GM12892 (cell line): ENCODE measurements around the gene GSG1. TPM values are rescaled to one million over a fixed set of nuclear protein-coding genes. Genes with fewer than 3 reads are reported as not detected.

ENCODE experiments used
- DNase-seq: peaks from one replicate; pipeline ENCODE4 v3.0.0; 2011; ENCODE audit not compliant: insufficient read length
- FAIRE-seq: peaks from 2 replicates; lab custom pipeline; 2011; peaks lifted over from hg19 to GRCh38; lab: Jason Lieb, UNC
- POLR2A ChIP-seq: IDR thresholded peaks from 2 replicates; pipeline ENCODE4 v1.6.1; 2011; ENCODE audit warnings: low read depth, low read length, control low read depth
- POLR2AphosphoS5 ChIP-seq: IDR thresholded peaks from 2 replicates; pipeline ENCODE4 v1.6.1; 2011; ENCODE audit warnings: low read depth, low read length, control low read depth
- TAF1 ChIP-seq: IDR thresholded peaks from 2 replicates; pipeline ENCODE4 v1.6.1; 2011; ENCODE audit warnings: low read depth, mild to moderate bottlenecking, control low read depth, low read length, borderline replicate concordance
- polyA plus RNA-seq: library from polyadenylated mRNA; unstranded; fragments of >200 nt; gene quantifications from one replicate; pipeline ENCODE4 v1.2.1, GENCODE V29; 2012; ENCODE audit warnings: missing spikeins, inconsistent platforms; ENCODE audit not compliant: missing spikeins

Gene GSG1
- not detected for polyA plus RNA-seq

DNA sequence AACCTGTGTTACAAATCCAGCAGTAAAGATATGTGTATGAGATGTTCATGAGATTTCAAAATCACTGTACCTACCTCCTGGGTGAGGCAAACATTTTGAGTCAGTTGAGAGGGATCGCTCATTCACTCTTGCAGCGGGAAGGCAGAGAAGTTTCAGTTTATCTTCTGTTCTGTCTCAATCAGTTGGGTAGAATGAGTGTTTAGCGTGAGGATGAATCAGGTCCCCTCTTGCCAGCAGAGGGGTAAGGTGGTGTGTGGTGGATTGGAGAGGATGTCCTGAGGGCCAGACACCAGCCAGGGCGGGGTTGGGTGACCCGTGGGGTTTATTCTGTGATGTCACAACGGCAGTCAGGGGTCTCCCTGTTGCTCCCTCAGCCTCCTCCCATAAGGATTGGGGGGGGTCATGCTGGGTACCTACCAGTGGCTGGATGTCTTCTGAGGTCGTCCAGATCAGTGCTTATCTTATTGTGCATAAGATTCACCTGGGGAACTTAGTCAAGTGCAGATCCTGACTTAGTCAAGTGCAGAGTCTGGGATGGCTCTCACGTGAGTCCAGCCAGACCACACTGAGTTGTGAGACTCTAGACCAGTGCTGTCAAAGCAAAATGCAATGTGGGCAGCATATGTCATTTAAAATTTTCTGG, at the start of gene GSG1:
GSG1 (minus strand) TSS at position 277 of the 643 bp plus-strand sequence; CDS start at position 122, 155 bp downstream.
- TF ChIP-seq TAF1, result no peak
- no peak for TF ChIP-seq POLR2A
- no peak for TF ChIP-seq POLR2AphosphoS5
- FAIRE-seq, result no peak
- DNase-seq, result no peak

DNA sequence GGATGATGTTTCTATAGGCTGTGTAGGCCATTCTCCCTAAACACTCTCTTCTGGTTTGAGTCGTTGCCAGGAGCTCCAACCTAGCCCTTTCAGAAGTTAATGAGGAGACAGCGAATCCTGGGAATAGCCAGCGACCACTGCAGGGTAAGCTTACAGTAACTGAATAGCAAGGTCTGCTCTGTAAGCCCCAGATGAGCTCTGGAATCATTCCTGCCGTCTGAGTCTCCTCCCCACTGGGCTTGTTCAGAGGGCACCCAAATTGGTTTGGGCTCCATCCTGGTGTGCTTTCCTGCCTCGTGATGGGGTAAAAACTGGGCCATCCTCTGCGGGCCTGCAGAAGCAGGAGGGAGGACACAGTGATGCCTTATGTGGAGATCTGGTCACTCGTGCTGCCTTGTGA, 49.7 kb upstream of the GSG1 start:
- no peak for DNase-seq
- TF ChIP-seq TAF1, result no peak
- TF ChIP-seq POLR2AphosphoS5, result no peak
- TF ChIP-seq POLR2A, result no peak
- no peak for FAIRE-seq

DNA sequence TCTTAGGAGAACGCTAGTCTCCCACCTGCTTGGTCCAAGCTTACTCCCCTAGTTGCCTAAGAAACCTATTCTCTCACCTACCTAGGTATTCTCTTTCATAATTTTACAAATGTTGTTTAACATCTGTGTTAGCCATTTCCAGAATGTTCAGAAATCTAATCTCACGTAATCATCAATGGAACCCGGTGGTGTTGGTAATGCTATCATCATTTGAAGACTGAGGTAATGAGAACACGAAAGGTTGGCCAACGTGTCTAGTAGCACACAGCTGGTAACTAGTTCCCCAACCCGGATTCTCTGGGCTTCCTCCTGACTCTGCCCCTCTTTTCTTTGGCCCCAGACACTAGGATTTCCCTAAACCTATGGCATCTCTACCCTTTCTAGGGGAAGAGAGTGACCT, 49.3 kb upstream of the GSG1 start:
- DNase-seq (no peak), FAIRE-seq (no peak)
- TF ChIP-seq POLR2AphosphoS5, result no peak
- TF ChIP-seq POLR2A, result no peak

DNA sequence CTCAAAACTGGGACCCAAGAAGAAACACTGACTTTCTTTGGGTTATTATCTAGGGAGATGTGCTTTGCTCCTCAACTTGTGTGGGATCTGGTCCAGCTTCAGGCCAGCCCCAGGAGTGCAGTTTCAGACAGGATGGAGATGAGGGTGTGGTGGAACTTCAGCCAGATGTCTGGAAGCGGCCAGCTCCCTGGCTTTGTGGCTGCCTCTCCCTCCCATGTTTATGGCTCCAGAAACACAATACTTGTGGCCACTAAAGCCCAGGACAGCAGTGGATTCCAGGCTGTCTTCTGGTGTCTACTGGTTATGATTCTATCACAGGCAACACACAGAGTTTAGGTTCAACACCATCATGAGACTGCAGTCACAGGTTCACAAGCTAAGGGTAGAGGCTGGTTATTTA, 48.8 kb upstream of the GSG1 start:
- FAIRE-seq (no peak), DNase-seq (no peak)
- TF ChIP-seq POLR2AphosphoS5, result no peak
- TF ChIP-seq POLR2A, result no peak
- no peak for TF ChIP-seq TAF1

DNA sequence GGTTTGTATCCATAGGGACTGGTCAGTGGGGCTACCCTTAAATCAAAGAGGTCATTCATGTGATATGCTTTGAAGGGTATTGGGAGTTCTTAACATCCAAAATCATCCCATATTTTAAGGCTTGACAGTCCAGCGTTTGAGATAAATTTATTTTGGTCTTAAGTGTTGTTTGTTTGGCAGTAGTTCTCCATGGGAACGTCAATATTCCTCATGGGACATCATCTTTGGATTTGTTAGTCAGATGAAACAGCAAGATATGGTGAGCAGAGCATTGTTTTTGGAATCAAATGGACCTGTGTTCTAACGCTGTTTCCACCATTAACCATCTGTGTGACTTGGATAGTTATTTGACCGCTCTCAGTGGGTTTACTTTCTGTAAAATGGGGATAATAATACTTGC, 45.9 kb upstream of the GSG1 start:
- no peak for DNase-seq
- no peak for FAIRE-seq
- TF ChIP-seq POLR2A (no peak), POLR2AphosphoS5 (no peak), TAF1 (no peak)

DNA sequence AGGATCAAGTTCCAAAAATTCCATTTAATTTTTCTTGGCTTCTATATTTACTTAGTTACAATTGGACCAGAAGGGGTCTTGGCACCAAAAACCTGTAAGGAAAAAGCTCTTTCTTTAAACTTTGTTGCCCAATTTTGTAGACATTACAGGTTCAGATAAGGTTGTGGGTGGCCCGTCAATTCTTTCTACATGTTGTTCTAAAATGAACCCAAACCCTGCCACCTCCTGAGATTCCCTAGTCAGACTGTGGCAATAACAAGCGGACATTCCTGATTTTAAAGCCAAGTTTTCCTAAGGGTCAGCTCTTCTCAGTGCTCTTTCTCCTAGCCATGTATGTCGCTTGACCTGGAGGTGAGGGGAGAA, 45.0 kb upstream of the GSG1 start:
- DNase-seq (no peak), FAIRE-seq (no peak)
- TF ChIP-seq POLR2A (no peak), POLR2AphosphoS5 (no peak), TAF1 (no peak)

DNA sequence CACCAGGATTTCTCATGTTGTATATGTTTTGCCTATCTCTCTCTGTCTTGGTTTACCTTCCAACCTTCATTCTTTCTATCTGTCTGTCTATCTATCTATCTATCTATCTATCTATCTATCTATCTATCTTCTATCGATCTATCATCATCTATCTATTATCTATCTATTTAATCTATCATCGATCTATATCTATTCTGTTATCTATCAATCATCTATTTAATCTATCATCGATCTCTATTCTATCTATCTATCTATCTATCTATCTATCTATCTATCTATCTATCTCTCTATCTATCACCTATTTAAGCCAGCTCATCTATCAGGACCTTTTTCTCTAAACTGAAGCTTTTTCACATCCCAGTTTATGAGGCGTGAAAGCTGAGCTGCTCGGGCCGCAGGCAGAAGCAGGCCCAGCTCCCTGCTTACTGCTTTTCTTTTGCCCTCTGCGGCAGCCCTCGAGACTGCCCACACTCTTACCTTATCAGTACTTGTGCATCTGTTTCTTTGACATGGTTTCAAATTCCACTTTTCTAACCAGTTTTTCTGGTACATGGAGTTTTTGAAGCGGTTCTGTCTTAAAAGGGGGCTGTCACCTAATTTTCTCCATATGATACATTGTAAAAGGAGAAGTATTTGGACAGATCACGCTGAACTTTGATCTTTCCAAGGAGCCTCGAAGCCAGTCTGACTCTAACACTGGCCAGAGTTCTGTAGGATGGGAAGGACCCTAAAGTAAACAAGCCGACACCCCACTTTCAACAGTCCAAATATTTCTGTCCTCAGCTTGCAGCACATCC, 44.4 kb upstream of the GSG1 start:
- no peak for FAIRE-seq
- TF ChIP-seq POLR2A, result no peak
- no peak for TF ChIP-seq TAF1
- TF ChIP-seq POLR2AphosphoS5, result no peak
- no peak for DNase-seq

DNA sequence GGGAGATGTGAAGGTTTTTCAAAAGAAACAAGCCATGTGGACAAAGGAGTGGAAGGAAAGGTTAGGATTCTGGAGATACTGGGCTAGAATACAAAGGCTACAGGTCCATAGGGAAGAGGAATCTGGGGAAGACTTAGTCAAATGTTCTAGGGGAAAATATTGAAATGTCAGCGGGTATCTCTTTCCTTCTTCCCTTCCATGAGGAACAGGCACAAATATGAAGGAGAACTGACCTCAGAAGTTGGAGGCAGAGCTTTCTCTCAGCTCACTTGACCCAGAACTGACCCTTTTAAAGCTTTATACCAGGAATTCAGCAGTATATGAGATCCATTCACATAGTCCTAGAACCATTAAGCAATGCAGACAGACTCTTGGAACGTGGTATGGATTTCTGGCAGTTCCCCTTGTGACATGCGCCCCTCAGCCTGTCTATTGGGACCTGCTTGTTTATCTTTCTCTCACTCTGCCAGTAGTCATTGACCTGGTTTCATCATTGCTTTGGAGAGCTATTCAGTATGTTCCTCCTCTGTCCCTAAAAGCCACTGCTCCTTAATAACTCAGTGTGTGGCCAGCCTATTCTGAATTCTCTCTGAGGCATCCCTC, 43.0 kb upstream of the GSG1 start:
- TF ChIP-seq POLR2AphosphoS5, result no peak
- TF ChIP-seq TAF1, result no peak
- no peak for TF ChIP-seq POLR2A
- DNase-seq (no peak), FAIRE-seq (no peak)

DNA sequence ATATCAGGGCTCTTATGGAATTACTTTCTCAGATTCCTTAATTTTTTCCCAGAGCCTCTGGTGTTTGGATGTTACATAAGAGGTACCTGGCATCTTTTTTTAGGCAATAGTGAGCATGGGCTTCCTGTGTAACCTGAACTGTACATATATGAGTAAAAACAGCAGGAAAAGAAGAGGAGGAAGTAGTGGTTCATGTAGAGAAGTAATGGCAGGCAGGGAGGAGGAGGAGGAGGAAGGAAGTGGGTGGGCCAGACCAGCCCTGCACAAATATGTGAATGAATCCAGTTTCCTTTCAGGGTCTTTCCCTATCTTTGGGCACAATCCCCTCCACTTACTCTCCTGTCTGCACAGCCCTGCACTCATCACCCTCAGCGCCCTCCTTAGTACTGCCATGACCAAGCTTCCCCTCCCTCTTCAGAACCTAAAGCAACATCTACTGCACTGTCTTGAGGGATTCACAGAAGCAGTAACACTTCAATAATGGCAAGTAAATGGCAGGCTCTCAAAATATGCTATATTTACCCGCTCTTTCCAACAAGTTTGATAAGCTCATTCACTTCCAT, 40.9 kb upstream of the GSG1 start:
- DNase-seq (no peak), FAIRE-seq (no peak)
- TF ChIP-seq TAF1, result no peak
- TF ChIP-seq POLR2A, result no peak
- no peak for TF ChIP-seq POLR2AphosphoS5

DNA sequence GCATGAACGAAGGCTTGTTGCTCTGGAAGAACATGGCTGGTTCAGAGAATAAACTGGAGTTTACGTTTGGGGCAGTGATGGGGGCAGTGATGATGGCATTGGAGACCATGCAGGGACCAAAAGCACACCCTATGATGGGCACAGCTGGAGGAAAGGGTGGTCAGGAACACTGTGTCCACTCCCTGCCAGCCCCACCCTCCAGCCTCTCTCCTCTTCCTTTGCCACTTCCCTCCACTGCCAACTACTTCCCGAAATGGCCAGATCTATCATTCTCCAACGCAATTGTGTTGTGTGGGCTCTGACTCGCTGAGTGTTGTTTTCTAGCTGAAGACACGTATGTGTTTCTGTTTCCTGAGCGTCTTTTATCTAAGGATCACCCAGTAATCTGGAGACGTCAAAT, 39.3 kb upstream of the GSG1 start:
- FAIRE-seq (no peak), DNase-seq (no peak)
- TF ChIP-seq TAF1 (no peak), POLR2AphosphoS5 (no peak), POLR2A (no peak)

DNA sequence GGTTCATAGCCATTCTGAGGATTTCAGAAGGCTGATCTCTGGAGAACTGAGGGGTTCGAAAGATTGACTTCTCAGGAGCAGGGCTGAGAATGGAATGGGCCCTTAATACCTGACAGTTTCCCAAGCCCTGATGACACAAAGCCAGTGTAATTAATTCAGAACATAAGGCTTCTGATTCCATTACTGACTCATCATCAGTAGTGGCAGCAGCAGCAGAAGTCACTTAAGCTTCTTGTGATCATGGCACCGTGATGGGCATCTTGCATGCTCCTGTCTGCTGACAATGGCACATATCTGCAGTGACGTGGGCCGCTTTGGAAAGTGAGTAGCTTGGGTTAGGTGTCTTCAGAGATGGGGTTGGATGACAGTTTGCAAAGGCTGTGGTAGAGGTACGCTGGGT, 38.2 kb upstream of the GSG1 start:
- no peak for FAIRE-seq
- TF ChIP-seq POLR2A (no peak), POLR2AphosphoS5 (no peak), TAF1 (no peak)

More for the DNA sequence above, 38.2 kb upstream of the GSG1 start:
- DNase-seq, result no peak
